Measurements from ENCODE around the gene LECT2. TPM values are rescaled to one million over a fixed set of nuclear protein-coding genes. Genes with fewer than 3 reads are reported as not detected.

Gene LECT2
- total RNA-seq, 2 experiments from 2014 or later: not detected

GRCh38 chr5:135901633-135902032 lies 53.1 kb downstream of the LECT2 start:
- CTCF ChIA-PET: interaction anchor here (1.0 kb wide), 1 partner anchor 44 kb away, joined by 3 read pairs; no protein-coding TSS in a partner anchor

GRCh38 chr5:135900276-135900675 lies 54.5 kb downstream of the LECT2 start:
- H3K36me3 Mint-ChIP-seq: no peaks in the 10 kb centered on the region
- no peak overlapping the region for H3K27ac Mint-ChIP-seq
- CTCF ChIA-PET: interaction anchor here (0.7 kb wide), 1 partner anchor 11 kb away, joined by 4 read pairs; no protein-coding TSS in a partner anchor
- H3K4me3 Mint-ChIP-seq: no peak overlapping the region
- peaks cover 8% of the 10 kb centered on the region for H3K4me1 Mint-ChIP-seq
- peaks cover 73% of the 10 kb centered on the region for H3K27me3 Mint-ChIP-seq
- ATAC-seq (no peak), DNase-seq (no peak)
- H3K9me3 Mint-ChIP-seq (ENCODE audit: low read depth): no peaks in the 10 kb centered on the region

More at GRCh38 chr5:135901633-135902032, 53.1 kb downstream of the LECT2 start:
- Mint-ChIP-seq H3K27me3 (peaks cover 68% of the 10 kb centered on the region), H3K36me3 (no peaks in the 10 kb centered on the region), H3K27ac (no peak overlapping the region), H3K4me1 (peaks cover 2% of the 10 kb centered on the region), H3K9me3 (ENCODE audit: low read depth) (no peaks in the 10 kb centered on the region), H3K4me3 (no peak overlapping the region)
- no peak for DNase-seq
- ATAC-seq: no peak

GRCh38 chr5:135898651-135899050 lies 56.1 kb downstream of the LECT2 start:
- H3K9me3 Mint-ChIP-seq (ENCODE audit: low read depth): no peaks in the 10 kb centered on the region
- H3K4me1 Mint-ChIP-seq: peaks cover 8% of the 10 kb centered on the region
- no peaks in the 10 kb centered on the region for H3K36me3 Mint-ChIP-seq
- DNase-seq (no peak), ATAC-seq (no peak)
- H3K27ac Mint-ChIP-seq: no peak overlapping the region
- no peak overlapping the region for H3K4me3 Mint-ChIP-seq
- CTCF ChIA-PET: interaction anchor here (1.4 kb wide), 1 partner anchor 184 kb away, joined by 4 read pairs; no protein-coding TSS in a partner anchor
- H3K27me3 Mint-ChIP-seq: peaks cover 70% of the 10 kb centered on the region

Other genes with a start within 250 kb of the LECT2 start
- gene SLC25A48, start 120.3 kb downstream of the LECT2 start, total RNA-seq: not detected
- not detected for gene IL9, start 59.1 kb downstream of the LECT2 start, total RNA-seq
- under 1 TPM; 0.26 to 0.42 TPM for gene TGFBI, start 74.0 kb upstream of the LECT2 start, total RNA-seq
- gene SMAD5, start 177.9 kb upstream of the LECT2 start, total RNA-seq: 10 to 100 TPM; 16.8 to 21.8 TPM
- gene SMIM32, start 238.2 kb upstream of the LECT2 start, total RNA-seq: not detected

Data from activated CD8-positive, alpha-beta memory T cell treated with anti-CD3 and anti-CD28 coated beads, Interleukin-2, amount 10 ng/mL, durations not matched to agents 7 days and 5 days (primary cell).